B cell (primary cell): ENCODE results near the gene PDLIM7.

ENCODE experiments used
- EZH2 ChIP-seq: IDR thresholded peaks from 2 replicates; pipeline ENCODE4 v1.6.1; 2012; ENCODE audit warnings: borderline replicate concordance, low read depth, mild to moderate bottlenecking, moderate library complexity, low read length; ENCODE audit not compliant: insufficient read depth, poor library complexity, severe bottlenecking
- TF ChIP-seq, protein P1 (sequence below): fragments of 200-600 bp; IDR thresholded peaks from one replicate; pipeline ENCODE4 v1.8.0; 2022; ENCODE audit warnings: antibody characterized with exemption, mild to moderate bottlenecking

- no peak for TF ChIP-seq EZH2
- TF ChIP-seq, protein P1, sequence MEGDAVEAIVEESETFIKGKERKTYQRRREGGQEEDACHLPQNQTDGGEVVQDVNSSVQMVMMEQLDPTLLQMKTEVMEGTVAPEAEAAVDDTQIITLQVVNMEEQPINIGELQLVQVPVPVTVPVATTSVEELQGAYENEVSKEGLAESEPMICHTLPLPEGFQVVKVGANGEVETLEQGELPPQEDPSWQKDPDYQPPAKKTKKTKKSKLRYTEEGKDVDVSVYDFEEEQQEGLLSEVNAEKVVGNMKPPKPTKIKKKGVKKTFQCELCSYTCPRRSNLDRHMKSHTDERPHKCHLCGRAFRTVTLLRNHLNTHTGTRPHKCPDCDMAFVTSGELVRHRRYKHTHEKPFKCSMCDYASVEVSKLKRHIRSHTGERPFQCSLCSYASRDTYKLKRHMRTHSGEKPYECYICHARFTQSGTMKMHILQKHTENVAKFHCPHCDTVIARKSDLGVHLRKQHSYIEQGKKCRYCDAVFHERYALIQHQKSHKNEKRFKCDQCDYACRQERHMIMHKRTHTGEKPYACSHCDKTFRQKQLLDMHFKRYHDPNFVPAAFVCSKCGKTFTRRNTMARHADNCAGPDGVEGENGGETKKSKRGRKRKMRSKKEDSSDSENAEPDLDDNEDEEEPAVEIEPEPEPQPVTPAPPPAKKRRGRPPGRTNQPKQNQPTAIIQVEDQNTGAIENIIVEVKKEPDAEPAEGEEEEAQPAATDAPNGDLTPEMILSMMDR, result no peak
Measured at GRCh38 chr5:177540438-177540837, 43.0 kb upstream of the PDLIM7 start.
